Gastroesophageal sphincter (tissue), 4 donors: ENCODE measurements around the gene CLIP1. TPM values are rescaled to one million over a fixed set of nuclear protein-coding genes. Genes with fewer than 3 reads are reported as not detected.
"Not testable (repeated sequence)": the region's sequence is repeated elsewhere in the genome, so short reads cannot be mapped to it uniquely, and the experiment has no call there.

Experiments used
- ATAC-seq: fragments of 150-250 bp; one replicate; pipeline ENCODE4 v1.9.1; 2016; ENCODE audit warnings: mild to moderate bottlenecking, moderate library complexity
- H3K27ac ChIP-seq, 4 donors: fragments of 200-600 bp; sonication (generic) in 3 of 4; 1 replicate in 3 of 4; 2 replicates in 1 of 4; pipeline ENCODE4 v1.5.1; 2016 to 2019
- H3K27me3 ChIP-seq: fragments of 200-600 bp; sonication (generic); one replicate; pipeline ENCODE4 v1.5.1; 2019
- H3K36me3 ChIP-seq, 2 donors: fragments of 200-600 bp; sonication (generic); one replicate each; pipeline ENCODE4 v1.5.1; 2019; ENCODE audit warnings: control low read depth in 1 of 2
- H3K4me1 ChIP-seq, 3 donors: fragments of 200-600 bp; sonication (generic); 1 replicate in 2 of 3; 2 replicates in 1 of 3; pipeline ENCODE4 v1.5.1; 2016 to 2019; ENCODE audit warnings: control low read depth in 2 of 3
- H3K4me3 ChIP-seq, 2 donors: fragments of 200-600 bp; sonication (generic); one replicate each; pipeline ENCODE4 v1.5.1; 2019; ENCODE audit warnings: mild to moderate bottlenecking in 1 of 2, moderate library complexity in 1 of 2
- H3K9me3 ChIP-seq, 3 donors: fragments of 200-600 bp; sonication (generic); one replicate each; pipeline ENCODE4 v1.5.1; 2017 to 2019; ENCODE audit warnings: control low read depth in 2 of 3
- CTCF ChIP-seq, 4 experiments: fragments of 200-600 bp in 2 of 4; fragments of 450-650 bp in 2 of 4; sonication (generic) in 1 of 4; IDR thresholded peaks; one replicate each; pipeline ENCODE4 v1.5.1; 2017 to 2019; ENCODE audit warnings: antibody characterized with exemption in 4 of 4, mild to moderate bottlenecking in 2 of 4, moderate library complexity in 2 of 4
- EP300 ChIP-seq: sonication (generic); formaldehyde crosslinking; IDR thresholded peaks from one replicate; pipeline ENCODE4 v1.6.1; 2017; ENCODE audit warnings: antibody characterized with exemption, mild to moderate bottlenecking
- POLR2A ChIP-seq, 2 donors: fragments of 450-650 bp; IDR thresholded peaks; one replicate each; pipeline ENCODE4 v1.6.1; 2017; ENCODE audit warnings: antibody characterized with exemption in 2 of 2, mild to moderate bottlenecking in 2 of 2, moderate library complexity in 1 of 2
- POLR2AphosphoS5 ChIP-seq: sonication (generic); formaldehyde crosslinking; IDR thresholded peaks from one replicate; pipeline ENCODE4 v1.6.1; 2017; ENCODE audit warnings: antibody characterized with exemption
- WGBS, 2 donors: methylation state at CpG; one replicate each; pipeline ENCODE4 v1.1.5; 2018; ENCODE audit warnings: low coverage in 1 of 2; 5-methylcytosine and 5-hydroxymethylcytosine counted together
- total RNA-seq, 4 donors: library from RNA; depleted of rRNA; stranded (reverse); fragments of >200 nt; gene quantifications; one replicate each; pipeline ENCODE4 v1.1.0, GENCODE V29; 2016

Gene CLIP1
- total RNA-seq, 4 donors from 2014 or later = 186 to 272 (median 208) TPM

- ATAC-seq, H3K27me3 ChIP-seq, H3K4me3 ChIP-seq, H3K9me3 ChIP-seq, H3K27ac ChIP-seq, H3K4me1 ChIP-seq: not testable (repeated sequence)
- H3K36me3 ChIP-seq = peaks cover 0 to 96% of the 10 kb centered on the region in 2 donors
- WGBS, 2 donors = 90 to 91% methylated on average over 3 to 4 of the region's 4 CpGs
Measured at GRCh38 chr12:122258462-122258861, 164.0 kb downstream of the CLIP1 start.

GRCh38 chr12:122250536-122250935 lies 171.9 kb downstream of the CLIP1 start:
- H3K9me3 ChIP-seq = no peaks in the 10 kb centered on the region
- peaks cover 0 to 87% of the 10 kb centered on the region in 2 donors for H3K36me3 ChIP-seq
- no peak for TF ChIP-seq POLR2AphosphoS5
- TF ChIP-seq POLR2A (IDR thresholded peaks at IDR 0.05) = no peak
- TF ChIP-seq EP300 = no peak
- no peak for ATAC-seq
- H3K27me3 ChIP-seq = no peaks in the 10 kb centered on the region
- H3K4me1 ChIP-seq = no peaks in the 10 kb centered on the region
- H3K4me3 ChIP-seq = no peak overlapping the region
- H3K27ac ChIP-seq = no peak overlapping the region
- WGBS, 2 donors = 89 to 90% methylated on average over 4 to 7 of the region's 8 CpGs

GRCh38 chr12:122250047-122250446 lies 172.4 kb downstream of the CLIP1 start:
- WGBS, 2 donors = 89 to 100% methylated on average over 1 to 6 of the region's 6 CpGs
- peaks cover 0 to 87% of the 10 kb centered on the region in 2 donors for H3K36me3 ChIP-seq

GRCh38 chr12:122245553-122245952 lies 176.9 kb downstream of the CLIP1 start:
- H3K27ac ChIP-seq = no peak overlapping the region
- 88% methylated on average over 1 of the region's 1 CpG; no CpG with 5 or more reads in 1 of the 2 donors for WGBS, 2 donors
- ATAC-seq = no peak

More at GRCh38 chr12:122250047-122250446, 172.4 kb downstream of the CLIP1 start:
- Histone ChIP-seq H3K9me3 (no peaks in the 10 kb centered on the region), H3K4me1 (no peaks in the 10 kb centered on the region), H3K27me3 (no peaks in the 10 kb centered on the region), H3K27ac (no peak overlapping the region), H3K4me3 (no peak overlapping the region)
- ATAC-seq = no peak
- TF ChIP-seq EP300 = no peak
- no peak for TF ChIP-seq POLR2A (IDR thresholded peaks at IDR 0.05)
- no peak for TF ChIP-seq CTCF (IDR thresholded peaks at IDR 0.05)

GRCh38 chr12:122244565-122245371 lies 177.7 kb downstream of the CLIP1 start:
- Histone ChIP-seq H3K36me3 (peaks cover 0 to 96% of the 10 kb centered on the region in 2 donors), H3K27me3 (no peaks in the 10 kb centered on the region), H3K27ac (no peak overlapping the region)

More at GRCh38 chr12:122245553-122245952, 176.9 kb downstream of the CLIP1 start:
- Histone ChIP-seq H3K4me3 (no peak overlapping the region), H3K27me3 (no peaks in the 10 kb centered on the region), H3K9me3 (no peaks in the 10 kb centered on the region), H3K36me3 (peaks cover 0 to 96% of the 10 kb centered on the region in 2 donors), H3K4me1 (no peaks in the 10 kb centered on the region)
- TF ChIP-seq CTCF (IDR thresholded peaks at IDR 0.05) = no peak
- TF ChIP-seq POLR2A (IDR thresholded peaks at IDR 0.05) = no peak
- no peak for TF ChIP-seq POLR2AphosphoS5
- TF ChIP-seq EP300 = no peak

More at GRCh38 chr12:122244565-122245371, 177.7 kb downstream of the CLIP1 start:
- Histone ChIP-seq H3K9me3 (no peaks in the 10 kb centered on the region), H3K4me1 (no peaks in the 10 kb centered on the region), H3K4me3 (no peak overlapping the region)
- 82 to 86% methylated on average over 8 to 11 of the region's 11 CpGs for WGBS, 2 donors
- TF ChIP-seq CTCF (IDR thresholded peaks at IDR 0.05) (no peak), POLR2A (IDR thresholded peaks at IDR 0.05) (no peak), EP300 (no peak), POLR2AphosphoS5 (no peak)
- no peak for ATAC-seq
